T-helper 1 cell treated with Interleukin-12 subunit alpha and Interleukin-12 subunit beta and Interleukin-4 antibody, amounts not matched to agents 30 ng/mL and 1 ng/mL, for 36 hours (primary cell): Measurements from ENCODE around the gene MTHFSD. TPM values are rescaled to one million over a fixed set of nuclear protein-coding genes. Genes with fewer than 3 reads are reported as not detected.

Source experiments
- intact Hi-C: fragments of 100-400 bp; cut with micrococcal nuclease; formaldehyde crosslinking; loops from one replicate; pipeline ENCODE4 v1.15.1; 2024
- total RNA-seq: library from RNA; stranded (reverse); gene quantifications from 2 replicates; pipeline ENCODE4 v1.2.3, GENCODE V29; 2022

Gene MTHFSD
- total RNA-seq, 1 donor from 2014 or later, result 36.1 TPM

GRCh38 chr16:86517033-86517432, 38.0 kb downstream of the MTHFSD start:
- intact Hi-C loops, result loop anchor here (1.0 kb wide), 1 partner anchor 176 kb away; no protein-coding TSS in a partner anchor

GRCh38 chr16:86516623-86517003, 38.4 kb downstream of the MTHFSD start:
- intact Hi-C loops, result loop anchor here (1.0 kb wide), 1 partner anchor 175 kb away; no protein-coding TSS in a partner anchor

- intact Hi-C loops, result no loop called here
Measured at GRCh38 chr16:86515777-86516622, 39.0 kb downstream of the MTHFSD start.

GRCh38 chr16:86515413-86515776, 39.6 kb downstream of the MTHFSD start:
- intact Hi-C loops, result no loop called here

GRCh38 chr16:86514481-86515376, 40.3 kb downstream of the MTHFSD start:
- intact Hi-C loops, result loop anchor here (1.0 kb wide), 1 partner anchor 16 kb away; no protein-coding TSS in a partner anchor

- intact Hi-C loops, result loop anchor here (1.0 kb wide), 1 partner anchor 15 kb away; no protein-coding TSS in a partner anchor
Measured at GRCh38 chr16:86513471-86514277, 41.4 kb downstream of the MTHFSD start.

GRCh38 chr16:86512860-86513470, 42.1 kb downstream of the MTHFSD start:
- intact Hi-C loops, result no loop called here

GRCh38 chr16:86512301-86512859, 42.7 kb downstream of the MTHFSD start:
- intact Hi-C loops, result no loop called here

- intact Hi-C loops, result no loop called here
Measured at GRCh38 chr16:86511317-86512161, 43.5 kb downstream of the MTHFSD start.

GRCh38 chr16:86510465-86511261, 44.4 kb downstream of the MTHFSD start, which contains the start of gene FOXF1:
TSS of gene FOXF1 (plus strand) at chr16:86510527. CDS start at chr16:86510570, 43 bp downstream.
- intact Hi-C loops, result no loop called here

- intact Hi-C loops, result loop anchor here (2.0 kb wide), 1 partner anchor 15 kb away; no protein-coding TSS in a partner anchor
Measured at GRCh38 chr16:86509759-86510464, 45.1 kb downstream of the MTHFSD start.

GRCh38 chr16:86508947-86509758, 45.9 kb downstream of the MTHFSD start:
- intact Hi-C loops, result loop anchor here (2.0 kb wide), 1 partner anchor 14 kb away; no protein-coding TSS in a partner anchor

- intact Hi-C loops, result loop anchor here (2.0 kb wide), 1 partner anchor 13 kb away; no protein-coding TSS in a partner anchor
Measured at GRCh38 chr16:86508028-86508946, 46.7 kb downstream of the MTHFSD start.

- intact Hi-C loops, result loop anchor here (2.0 kb wide), 1 partner anchor 13 kb away; no protein-coding TSS in a partner anchor
Measured at GRCh38 chr16:86507173-86508027, 47.6 kb downstream of the MTHFSD start.
